Measurements from ENCODE around the gene NOS1. TPM values are rescaled to one million over a fixed set of nuclear protein-coding genes. Genes with fewer than 3 reads are reported as not detected.

Gene NOS1
- total RNA-seq, 1 donor from 2014 or later = 0.05 TPM

GRCh38 chr12:117367006-117367638 is 5.7 kb upstream of the NOS1 start:
- DNase-seq (ENCODE audit: low spot score) = peak; percentile 89
- Mint-ChIP-seq H3K36me3 (ENCODE audit: low read depth, unreplicated experiment) (no peaks in the 10 kb centered on the region), H3K9me3 (ENCODE audit: unreplicated experiment) (no peaks in the 10 kb centered on the region), H3K27me3 (ENCODE audit: unreplicated experiment) (peaks cover 18% of the 10 kb centered on the region), H3K27ac (ENCODE audit: unreplicated experiment) (no peak overlapping the region), H3K4me3 (ENCODE audit: unreplicated experiment) (no peak overlapping the region), H3K4me1 (ENCODE audit: unreplicated experiment) (peaks cover 21% of the 10 kb centered on the region)
- peak; percentile 93 for TF ChIP-seq CTCF (IDR thresholded peaks at IDR 0.05; ENCODE audit: unreplicated experiment)

DNA sequence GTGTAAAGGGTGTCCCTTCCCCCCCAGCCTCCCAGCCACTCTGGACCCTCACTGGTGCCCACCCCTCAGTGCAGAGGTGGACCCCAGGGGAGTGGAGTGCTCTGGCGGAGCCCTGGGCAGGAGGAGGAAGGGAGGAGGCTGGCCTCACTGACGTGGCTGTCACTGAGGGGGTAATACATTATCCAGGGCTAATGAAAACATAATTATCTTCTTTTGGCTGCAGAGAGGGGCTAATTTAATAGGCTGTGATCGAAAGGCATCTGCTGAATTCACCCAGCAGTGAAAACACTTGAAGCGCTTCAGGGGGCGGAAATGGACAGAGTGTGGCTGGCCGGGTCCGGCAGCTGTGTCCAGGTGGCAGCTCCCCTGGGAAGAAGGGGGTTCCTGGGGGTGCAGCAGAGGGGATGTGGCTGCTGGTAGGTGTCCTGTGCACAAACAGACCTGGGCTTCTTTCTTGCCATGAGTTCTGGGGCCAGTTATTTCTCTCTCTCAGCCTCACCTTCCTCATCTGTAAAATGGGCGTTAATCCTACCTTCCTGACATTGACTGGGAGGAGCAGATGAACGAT is 3.7 kb upstream of the NOS1 start:
- no peak overlapping the region for H3K27ac Mint-ChIP-seq (ENCODE audit: unreplicated experiment)
- H3K36me3 Mint-ChIP-seq (ENCODE audit: low read depth, unreplicated experiment) = no peaks in the 10 kb centered on the region
- H3K27me3 Mint-ChIP-seq (ENCODE audit: unreplicated experiment) = peaks cover 23% of the 10 kb centered on the region
- no peak overlapping the region for H3K4me3 Mint-ChIP-seq (ENCODE audit: unreplicated experiment)
- no peaks in the 10 kb centered on the region for H3K9me3 Mint-ChIP-seq (ENCODE audit: unreplicated experiment)
- peaks cover 22% of the 10 kb centered on the region for H3K4me1 Mint-ChIP-seq (ENCODE audit: unreplicated experiment)
- TF ChIP-seq CTCF (IDR thresholded peaks at IDR 0.05; ENCODE audit: unreplicated experiment) = no peak
- no peak for DNase-seq (ENCODE audit: low spot score)

GRCh38 chr12:117363953-117364486 is 2.6 kb upstream of the NOS1 start:
- peak; percentile 24 for DNase-seq (ENCODE audit: low spot score)
- peaks cover 24% of the 10 kb centered on the region for H3K4me1 Mint-ChIP-seq (ENCODE audit: unreplicated experiment)

GRCh38 chr12:117363056-117363662 is 1.7 kb upstream of the NOS1 start:
- no peak for DNase-seq (ENCODE audit: low spot score)
- Mint-ChIP-seq H3K4me3 (ENCODE audit: unreplicated experiment) (no peak overlapping the region), H3K27me3 (ENCODE audit: unreplicated experiment) (peaks cover 30% of the 10 kb centered on the region), H3K36me3 (ENCODE audit: low read depth, unreplicated experiment) (no peaks in the 10 kb centered on the region), H3K4me1 (ENCODE audit: unreplicated experiment) (peaks cover 24% of the 10 kb centered on the region), H3K9me3 (ENCODE audit: unreplicated experiment) (no peaks in the 10 kb centered on the region), H3K27ac (ENCODE audit: unreplicated experiment) (no peak overlapping the region)
- TF ChIP-seq CTCF (IDR thresholded peaks at IDR 0.05; ENCODE audit: unreplicated experiment) = no peak

More at GRCh38 chr12:117363953-117364486, 2.6 kb upstream of the NOS1 start:
- Mint-ChIP-seq H3K9me3 (ENCODE audit: unreplicated experiment) (no peaks in the 10 kb centered on the region), H3K27ac (ENCODE audit: unreplicated experiment) (no peak overlapping the region), H3K27me3 (ENCODE audit: unreplicated experiment) (peaks cover 27% of the 10 kb centered on the region), H3K4me3 (ENCODE audit: unreplicated experiment) (no peak overlapping the region), H3K36me3 (ENCODE audit: low read depth, unreplicated experiment) (no peaks in the 10 kb centered on the region)
- no peak for TF ChIP-seq CTCF (IDR thresholded peaks at IDR 0.05; ENCODE audit: unreplicated experiment)

GRCh38 chr12:117362391-117362790 is 965 bp upstream of the NOS1 start:
- DNase-seq (ENCODE audit: low spot score) = no peak
- TF ChIP-seq CTCF (IDR thresholded peaks at IDR 0.05; ENCODE audit: unreplicated experiment) = no peak
- Mint-ChIP-seq H3K4me1 (ENCODE audit: unreplicated experiment) (peaks cover 24% of the 10 kb centered on the region), H3K9me3 (ENCODE audit: unreplicated experiment) (no peaks in the 10 kb centered on the region), H3K4me3 (ENCODE audit: unreplicated experiment) (no peak overlapping the region), H3K27ac (ENCODE audit: unreplicated experiment) (no peak overlapping the region), H3K27me3 (ENCODE audit: unreplicated experiment) (peaks cover 32% of the 10 kb centered on the region), H3K36me3 (ENCODE audit: low read depth, unreplicated experiment) (no peaks in the 10 kb centered on the region)
